CD4-positive, alpha-beta T cell (primary cell): ENCODE measurements around the gene ARID1A. TPM values are rescaled to one million over a fixed set of nuclear protein-coding genes. Genes with fewer than 3 reads are reported as not detected.
A peak's percentile ranks its signal among the peaks of the same experiment; 100 is the strongest.

Source experiments
- ATAC-seq: fragments of 200-7000 bp; cut with Tn5 transposase; one replicate; pipeline ENCODE4 v1.10.0; 2022; ENCODE audit warnings: mild to moderate bottlenecking; ENCODE audit not compliant: poor library complexity
- CTCF ChIA-PET: fragments of 350-600 bp; sonication (Branson Sonifier 250); formaldehyde crosslinking; loops from one replicate; lab custom pipeline; 2021; ENCODE audit warnings: antibody characterized with exemption, inconsistent platforms; lab: Charles Lee
- POLR2A ChIA-PET: fragments of 350-600 bp; sonication (Branson Sonifier 250); formaldehyde crosslinking; loops from one replicate; lab custom pipeline; 2021; ENCODE audit warnings: antibody characterized with exemption, inconsistent platforms; lab: Charles Lee
- DNase-seq, 14 experiments: peaks; one replicate each; pipeline ENCODE4 v3.0.0-alpha.2; 2013 to 2020; ENCODE audit warnings: mixed read lengths in 2 of 14
- H3K27ac ChIP-seq, 2 donors: one replicate each; pipeline versions ENCODE4 v1.5.1 to v1.7.0; 2013; ENCODE audit warnings: low read length in 2 of 2, low read depth in 1 of 2, mild to moderate bottlenecking in 1 of 2
- H3K27me3 ChIP-seq, 2 experiments: 1 replicate in 1 of 2; 2 replicates in 1 of 2; pipeline versions ENCODE4 v1.6.1 to v1.7.0; 2013; ENCODE audit warnings: low read length in 2 of 2, control low read depth in 1 of 2, mild to moderate bottlenecking in 1 of 2, moderate library complexity in 1 of 2; ENCODE audit not compliant: insufficient read depth in 2 of 2, control insufficient read depth in 1 of 2
- H3K36me3 ChIP-seq: one replicate; pipeline ENCODE4 v1.6.1; 2013; ENCODE audit warnings: low read length, control low read depth; ENCODE audit not compliant: insufficient read depth
- H3K4me1 ChIP-seq: one replicate; pipeline ENCODE4 v1.6.1; 2013; ENCODE audit warnings: low read length, control low read depth; ENCODE audit not compliant: insufficient read depth
- H3K4me3 ChIP-seq: one replicate; pipeline ENCODE4 v1.5.1; 2013; ENCODE audit warnings: mild to moderate bottlenecking, low read length, moderate library complexity
- H3K9me3 ChIP-seq, 2 experiments: 1 replicate in 1 of 2; 2 replicates in 1 of 2; pipeline versions ENCODE4 v1.6.1 to v1.7.0; 2013; ENCODE audit warnings: low read length in 2 of 2, mild to moderate bottlenecking in 2 of 2, control low read depth in 1 of 2, moderate library complexity in 1 of 2; ENCODE audit not compliant: control insufficient read depth in 1 of 2, insufficient read depth in 1 of 2
- H3K27ac Mint-ChIP-seq: one replicate; pipeline ENCODE4 v1.8.0; 2020; ENCODE audit warnings: mixed read lengths
- H3K27me3 Mint-ChIP-seq: one replicate; pipeline ENCODE4 v1.8.0; 2021; ENCODE audit warnings: mixed read lengths
- H3K36me3 Mint-ChIP-seq: one replicate; pipeline ENCODE4 v1.8.0; 2021; ENCODE audit warnings: low read depth, mixed read lengths
- H3K4me1 Mint-ChIP-seq: one replicate; pipeline ENCODE4 v1.8.0; 2021; ENCODE audit warnings: low read depth, mixed read lengths
- H3K4me3 Mint-ChIP-seq: one replicate; pipeline ENCODE4 v1.8.0; 2020; ENCODE audit warnings: mild to moderate bottlenecking, mixed read lengths
- H3K9me3 Mint-ChIP-seq: one replicate; pipeline ENCODE4 v1.8.0; 2020; ENCODE audit warnings: mixed read lengths
- intact Hi-C, 2 experiments: fragments of 100-400 bp; cut with DNase I in 1 of 2; cut with micrococcal nuclease in 1 of 2; formaldehyde crosslinking; loops; one replicate each; pipeline versions ENCODE4 v1.15.1 to v1.9.0; 2023 to 2025; cut with DNase I, micrococcal nuclease
- total RNA-seq, 174 experiments: library from RNA in 2 of 174; stranded (reverse) in 2 of 174; gene quantifications; one replicate each; pipeline ENCODE4 v1.2.3 and lab custom pipeline; 2021 to 2026
- TF ChIP-seq, protein P1 (sequence below): fragments of 200-600 bp; IDR thresholded peaks from one replicate; pipeline ENCODE4 v1.8.0; 2022; ENCODE audit warnings: antibody characterized with exemption, mild to moderate bottlenecking

The ARID1A gene
- total RNA-seq, 2 experiments from 2014 or later = 102 to 103 TPM

DNA sequence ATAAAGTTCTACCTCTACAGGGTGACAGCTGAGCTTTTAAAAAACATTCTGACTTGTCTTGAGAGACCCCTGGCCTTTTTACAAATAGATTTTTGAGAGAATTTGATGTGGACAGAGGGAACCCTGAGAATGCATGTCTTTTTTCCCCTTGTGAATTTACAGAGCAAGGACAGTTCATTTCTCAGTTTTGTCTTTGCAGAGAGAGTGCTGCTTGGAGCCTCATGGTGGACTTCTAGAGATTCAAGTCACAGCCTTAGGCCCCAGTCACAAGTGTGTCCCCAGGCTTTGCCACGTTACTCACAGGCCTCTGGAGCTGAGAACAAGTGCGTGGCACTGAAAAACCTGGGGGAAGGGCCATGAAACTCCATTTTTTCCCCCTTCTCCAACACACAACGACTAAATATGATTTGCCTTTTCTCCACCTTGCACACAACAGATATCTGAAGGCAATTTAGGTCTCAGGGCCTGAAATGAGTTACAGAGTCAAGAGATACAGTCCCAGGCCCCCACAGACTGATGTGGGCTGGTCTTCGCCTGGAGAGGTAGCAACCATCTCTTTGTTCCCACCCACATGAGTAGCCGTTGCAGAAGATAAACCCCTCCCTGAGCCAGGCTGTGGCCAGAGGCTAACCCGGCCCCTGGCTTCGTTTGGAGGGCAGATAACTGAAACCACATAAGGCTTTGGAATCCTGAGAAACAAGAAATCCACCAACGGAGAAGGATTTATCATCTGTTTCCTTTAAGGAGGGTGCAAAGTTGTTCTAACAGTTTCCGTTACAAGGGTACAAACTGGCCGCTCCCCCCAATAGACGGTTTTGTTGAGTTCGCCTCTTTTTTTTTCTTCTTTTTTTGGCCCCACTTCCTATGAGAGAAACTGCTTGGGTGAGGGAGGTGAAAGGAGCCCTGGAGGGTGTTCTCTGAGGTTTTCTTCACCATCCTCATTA lies 90.9 kb downstream of the ARID1A start:
- Mint-ChIP-seq H3K4me1 (peaks cover 81% of the 10 kb centered on the region), H3K27ac (peak overlapping the region; percentile 96), H3K4me3 (peak overlapping the region; percentile 98), H3K36me3 (peaks cover 47% of the 10 kb centered on the region), H3K9me3 (no peaks in the 10 kb centered on the region), H3K27me3 (no peaks in the 10 kb centered on the region)
- Histone ChIP-seq H3K4me1 (peaks cover 70% of the 10 kb centered on the region), H3K27me3 (no peaks in the 10 kb centered on the region), H3K36me3 (peaks cover 18% of the 10 kb centered on the region), H3K9me3 (no peaks in the 10 kb centered on the region), H3K4me3 (peak overlapping the region; percentile 84), H3K27ac (peak overlapping the region; percentile 95 to 97)
- TF ChIP-seq, protein P1, sequence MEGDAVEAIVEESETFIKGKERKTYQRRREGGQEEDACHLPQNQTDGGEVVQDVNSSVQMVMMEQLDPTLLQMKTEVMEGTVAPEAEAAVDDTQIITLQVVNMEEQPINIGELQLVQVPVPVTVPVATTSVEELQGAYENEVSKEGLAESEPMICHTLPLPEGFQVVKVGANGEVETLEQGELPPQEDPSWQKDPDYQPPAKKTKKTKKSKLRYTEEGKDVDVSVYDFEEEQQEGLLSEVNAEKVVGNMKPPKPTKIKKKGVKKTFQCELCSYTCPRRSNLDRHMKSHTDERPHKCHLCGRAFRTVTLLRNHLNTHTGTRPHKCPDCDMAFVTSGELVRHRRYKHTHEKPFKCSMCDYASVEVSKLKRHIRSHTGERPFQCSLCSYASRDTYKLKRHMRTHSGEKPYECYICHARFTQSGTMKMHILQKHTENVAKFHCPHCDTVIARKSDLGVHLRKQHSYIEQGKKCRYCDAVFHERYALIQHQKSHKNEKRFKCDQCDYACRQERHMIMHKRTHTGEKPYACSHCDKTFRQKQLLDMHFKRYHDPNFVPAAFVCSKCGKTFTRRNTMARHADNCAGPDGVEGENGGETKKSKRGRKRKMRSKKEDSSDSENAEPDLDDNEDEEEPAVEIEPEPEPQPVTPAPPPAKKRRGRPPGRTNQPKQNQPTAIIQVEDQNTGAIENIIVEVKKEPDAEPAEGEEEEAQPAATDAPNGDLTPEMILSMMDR = no peak
- intact Hi-C loops = loop anchor here (2.0 to 10.0 kb wide), 4 partner anchors 42 to 879 kb away; partner anchors contain the start of gene STMN1 (in 1 of the 2)
- DNase-seq (peak in 5 of 14 experiments; percentile 16 to 59 (median 48)), ATAC-seq (no peak)
- ChIA-PET CTCF (interaction anchor here (0.8 to 2.2 kb wide), 9 partner anchors 15 to 286 kb away, joined by 3 to 10 read pairs (median 4); no protein-coding TSS in a partner anchor), POLR2A (interaction anchor here (0.6 to 8.3 kb wide), 27 partner anchors 10 to 450 kb away, joined by 3 to 346 read pairs (median 5); partner anchors contain the start of genes ARID1A, GPATCH3, GPN2 and NUDC)

DNA sequence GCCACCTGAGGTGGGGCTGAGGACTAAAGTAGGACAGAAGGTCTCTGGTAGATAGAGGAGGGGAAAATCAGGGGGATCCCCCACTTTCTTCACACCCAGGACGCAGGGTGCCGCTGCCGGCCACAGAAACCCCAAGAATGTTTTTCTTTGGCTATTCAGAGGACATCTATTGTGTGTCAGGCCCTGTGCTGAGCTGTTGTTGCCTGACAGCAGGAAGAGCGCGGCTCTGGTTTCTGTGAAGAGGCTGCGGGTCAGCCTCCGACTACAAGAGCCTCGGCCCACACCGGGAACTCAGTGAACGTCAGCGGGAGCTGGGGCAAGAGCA lies 91.5 kb downstream of the ARID1A start:
- no peaks in the 10 kb centered on the region for H3K27me3 Mint-ChIP-seq
- TF ChIP-seq, protein P1 = no peak
- H3K36me3 Mint-ChIP-seq = peaks cover 43% of the 10 kb centered on the region
- ATAC-seq (peak; percentile 35), DNase-seq (peak in 7 of 14 experiments; percentile 38 to 91 (median 66))
- Histone ChIP-seq H3K9me3 (no peaks in the 10 kb centered on the region), H3K36me3 (peaks cover 20% of the 10 kb centered on the region), H3K4me3 (peak overlapping the region; percentile 84), H3K27ac (peak overlapping the region; percentile 95 to 97), H3K4me1 (peaks cover 70% of the 10 kb centered on the region), H3K27me3 (no peaks in the 10 kb centered on the region)
- peaks cover 77% of the 10 kb centered on the region for H3K4me1 Mint-ChIP-seq
- intact Hi-C loops = loop anchor here (2.0 to 10.0 kb wide), 4 partner anchors 43 to 880 kb away; partner anchors contain the start of gene STMN1 (in 1 of the 2)
- POLR2A ChIA-PET = interaction anchor here (0.8 to 8.3 kb wide), 24 partner anchors 9 to 1765 kb away, joined by 3 to 346 read pairs (median 8); partner anchors contain the start of genes ARID1A, GPATCH3, GPN2 and NUDC
- no peaks in the 10 kb centered on the region for H3K9me3 Mint-ChIP-seq
- H3K27ac Mint-ChIP-seq = peak overlapping the region; percentile 96
- H3K4me3 Mint-ChIP-seq = peak overlapping the region; percentile 98
- CTCF ChIA-PET = interaction anchor here (0.8 to 4.8 kb wide), 7 partner anchors 12 to 287 kb away, joined by 3 to 80 read pairs (median 7); no protein-coding TSS in a partner anchor
